K562 (cell line): ENCODE measurements around the gene SLC2A8. TPM values are rescaled to one million over a fixed set of nuclear protein-coding genes. Genes with fewer than 3 reads are reported as not detected.

Source experiments
- DIDO1 ChIP-seq: fragments of 450-650 bp; IDR thresholded peaks from 2 replicates; pipeline ENCODE4 v1.6.1; 2016; ENCODE audit warnings: low read depth, missing biosample characterization, missing genetic modification characterization
- FOXK2 ChIP-seq, 2 experiments: fragments of 450-650 bp; IDR thresholded peaks in 1 of 2; conservative IDR thresholded peaks in 1 of 2; 2 replicates each; pipeline ENCODE4 v1.6.1; 2016; ENCODE audit warnings: low read depth in 2 of 2, mild to moderate bottlenecking in 1 of 2
- HDAC3 ChIP-seq: fragments of 450-650 bp; IDR thresholded peaks from 2 replicates; pipeline ENCODE4 v1.6.1; 2018; ENCODE audit warnings: borderline replicate concordance, mild to moderate bottlenecking, moderate library complexity; ENCODE audit not compliant: partially characterized antibody
- HNRNPL ChIP-seq: fragments of 200-400 bp; formaldehyde crosslinking; IDR thresholded peaks from 2 replicates; pipeline ENCODE4 v1.6.1; 2017; ENCODE audit warnings: low read depth, mild to moderate bottlenecking, low read length
- HNRNPUL1 ChIP-seq: fragments of 200-400 bp; formaldehyde crosslinking; IDR thresholded peaks from 2 replicates; pipeline ENCODE4 v1.6.1; 2017; ENCODE audit warnings: low read length
- KHSRP ChIP-seq: fragments of 450-650 bp; IDR thresholded peaks from 2 replicates; pipeline ENCODE4 v1.6.1; 2017
- KLF13 ChIP-seq: fragments of 450-650 bp; IDR thresholded peaks from 2 replicates; pipeline ENCODE4 v1.6.1; 2016; ENCODE audit warnings: missing genetic modification characterization, low read depth, mild to moderate bottlenecking, missing compliant biosample characterization, moderate library complexity, borderline replicate concordance
- MBD2 ChIP-seq: sonication (generic); IDR thresholded peaks from 2 replicates; pipeline ENCODE4 v1.6.1; 2016; ENCODE audit warnings: low read depth, borderline replicate concordance
- MCM5 ChIP-seq: fragments of 450-650 bp; IDR thresholded peaks from 2 replicates; pipeline ENCODE4 v1.6.1; 2016; ENCODE audit warnings: low read depth
- NR1H2 ChIP-seq: sonication (generic); formaldehyde crosslinking; IDR thresholded peaks from 2 replicates; pipeline ENCODE4 v1.4.0; 2020; ENCODE audit warnings: mild to moderate bottlenecking, missing genetic modification reagents
- PHF8 ChIP-seq: fragments of 200-600 bp; sonication (generic); IDR thresholded peaks from 2 replicates; pipeline ENCODE4 v1.6.1; 2012; ENCODE audit warnings: mixed run types, mild to moderate bottlenecking, inconsistent platforms, low read length, moderate library complexity, borderline replicate concordance
- RBM25 ChIP-seq: fragments of 200-400 bp; formaldehyde crosslinking; IDR thresholded peaks from 2 replicates; pipeline ENCODE4 v1.6.1; 2018; ENCODE audit warnings: low read length, low read depth, moderate library complexity; ENCODE audit not compliant: severe bottlenecking
- SIN3A ChIP-seq, 2 experiments: fragments of 150-350 bp in 1 of 2; IDR thresholded peaks; 2 replicates each; pipeline ENCODE4 v1.6.1; 2011 to 2016; ENCODE audit warnings: borderline replicate concordance in 2 of 2, low read depth in 2 of 2, low read length in 2 of 2, mild to moderate bottlenecking in 2 of 2, moderate library complexity in 2 of 2; ENCODE audit not compliant: control insufficient read depth in 1 of 2
- SLC30A9 ChIP-seq: fragments of 250-450 bp; sonication (Bioruptor Pico); IDR thresholded peaks from 2 replicates; pipeline ENCODE4 v1.8.0; 2022; ENCODE audit warnings: mild to moderate bottlenecking, moderate library complexity
- SMC3 ChIP-seq: conservative IDR thresholded peaks from 2 replicates; pipeline ENCODE4 v1.6.1; 2011; ENCODE audit warnings: low read depth, low read length, improper control_type of control experiment; ENCODE audit not compliant: insufficient read depth
- TSC22D4 ChIP-seq: fragments of 450-650 bp; IDR thresholded peaks from 2 replicates; pipeline ENCODE4 v1.6.1; 2016; ENCODE audit warnings: missing genetic modification characterization, missing biosample characterization, control low read depth
- ZNF197 ChIP-seq: fragments of 200-800 bp; sonication (Bioruptor generic); IDR thresholded peaks from 2 replicates; pipeline ENCODE4 v1.6.1; 2016; ENCODE audit warnings: low read depth, missing genetic modification characterization, missing compliant biosample characterization
- ZNF57 ChIP-seq: fragments of 450-650 bp; formaldehyde crosslinking; IDR thresholded peaks from 2 replicates; pipeline ENCODE4 v1.4.0; 2020; ENCODE audit warnings: mild to moderate bottlenecking, moderate library complexity
- polyA plus RNA-seq, 8 experiments: library from polyadenylated mRNA; depleted of rRNA in 4 of 8; stranded (reverse) in 5 of 8; unstranded in 3 of 8; fragments of >200 nt; fragmentation: Nextera tagmentation in 2 of 8; fragmentation: Illumina TruSeq in 1 of 8; extraction: Ambion mirVana in 2 of 8; extraction: Trizol in 1 of 8; gene quantifications; 2 replicates each; pipeline versions ENCODE4 v1.2.1 to v1.2.3, GENCODE V29; 2011 to 2014; ENCODE audit warnings: inconsistent platforms in 1 of 8, missing spikeins in 1 of 8
- total RNA-seq, 7 experiments: library from RNA; depleted of rRNA in 6 of 7; stranded (reverse); fragments of >200 nt in 6 of 7; fragmentation: Illumina TruSeq in 2 of 7; extraction: Trizol in 2 of 7; gene quantifications; 2 replicates each; pipeline versions ENCODE4 v1.2.1 to v1.2.3, GENCODE V29; 2011 to 2021; ENCODE audit warnings: low replicate concordance in 1 of 7
- TF ChIP-seq, protein P1 (sequence below), 2 experiments: IDR thresholded peaks; 2 replicates each; pipeline ENCODE4 v1.6.1; 2011; ENCODE audit warnings: borderline replicate concordance in 1 of 2, control low read depth in 1 of 2, low read depth in 1 of 2, low read length in 1 of 2, mild to moderate bottlenecking in 1 of 2, mixed read lengths in 1 of 2, moderate library complexity in 1 of 2; ENCODE audit not compliant: insufficient read depth in 1 of 2, insufficient read length in 1 of 2, poor library complexity in 1 of 2, severe bottlenecking in 1 of 2; ENCODE audit errors: extremely low read depth in 1 of 2
- TF ChIP-seq, protein P2 (sequence below): sonication (generic); formaldehyde crosslinking; IDR thresholded peaks from 2 replicates; pipeline ENCODE4 v1.8.1; 2023; ENCODE audit warnings: mild to moderate bottlenecking, missing genetic modification reagents, moderate library complexity
- TF ChIP-seq, protein P3 (sequence below): sonication (generic); formaldehyde crosslinking; IDR thresholded peaks from 2 replicates; pipeline ENCODE4 v1.8.0; 2022; ENCODE audit warnings: mild to moderate bottlenecking, missing genetic modification reagents

SLC2A8 gene
- total and polyA plus RNA-seq, 9 of the 15 experiments (the other 6 are each of a cell fraction or from before 2014, with no cell fraction given) = 0.13 to 12.9 (median 5.2) TPM

DNA sequence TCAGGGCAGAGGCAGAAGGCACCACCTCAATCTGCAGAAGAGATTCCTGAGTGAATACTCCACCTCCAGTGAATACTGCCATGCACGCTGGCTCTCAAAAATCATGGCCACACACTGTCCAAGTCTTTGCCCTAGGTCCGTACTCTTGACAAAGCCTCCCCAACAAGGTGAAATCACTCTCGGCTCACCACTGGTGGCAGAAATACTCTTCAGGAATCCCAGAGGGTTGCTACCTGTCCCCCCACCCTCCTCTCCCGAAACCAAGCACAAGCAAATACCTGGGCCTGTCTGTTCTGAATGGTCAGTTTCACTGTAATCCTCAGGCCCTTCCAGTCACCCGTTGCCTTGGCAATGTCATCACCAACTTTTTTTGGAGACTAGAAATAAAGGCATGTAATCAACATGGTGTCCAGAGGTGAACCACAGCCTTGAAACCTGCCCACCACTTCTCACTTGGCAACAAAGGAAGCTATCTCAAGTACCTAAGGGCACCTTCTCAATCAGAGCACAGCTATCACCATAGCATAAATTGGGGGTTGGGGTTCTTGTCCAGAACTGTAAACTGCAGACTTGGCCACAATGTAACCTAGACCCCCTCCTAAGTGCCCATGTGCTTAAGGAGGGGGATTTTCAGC is 52.5 kb downstream of the SLC2A8 start (continued):
- no peak for TF ChIP-seq RBM25
- TF ChIP-seq DIDO1 (tag) = no peak
- TF ChIP-seq FOXK2 (conservative IDR thresholded peaks at IDR 0.05 in 1 of 2, IDR thresholded peaks at IDR 0.05 in 1 of 2; ENCODE audit: low read depth in 2 of 2) = no peak
- TF ChIP-seq SMC3 = no peak
- TF ChIP-seq, protein P1, sequence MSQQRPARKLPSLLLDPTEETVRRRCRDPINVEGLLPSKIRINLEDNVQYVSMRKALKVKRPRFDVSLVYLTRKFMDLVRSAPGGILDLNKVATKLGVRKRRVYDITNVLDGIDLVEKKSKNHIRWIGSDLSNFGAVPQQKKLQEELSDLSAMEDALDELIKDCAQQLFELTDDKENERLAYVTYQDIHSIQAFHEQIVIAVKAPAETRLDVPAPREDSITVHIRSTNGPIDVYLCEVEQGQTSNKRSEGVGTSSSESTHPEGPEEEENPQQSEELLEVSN (IDR thresholded peaks at IDR 0.05; ENCODE audit: borderline replicate concordance in 1 of 2, extremely low read depth in 1 of 2, insufficient read depth in 1 of 2, insufficient read length in 1 of 2, low read depth in 1 of 2, low read length in 1 of 2, poor library complexity in 1 of 2, severe bottlenecking in 1 of 2) = no peak
- no peak for TF ChIP-seq HDAC3
- no peak for TF ChIP-seq HNRNPL
- TF ChIP-seq NR1H2 (CRISPR knock-in tag) = 0 out of 2 replicates have a peak, but pooled peaks have one; percentile 31
- TF ChIP-seq ZNF197 (CRISPR knock-in tag) = no peak
- peak; percentile 69; the same call in 1 of the 2 replicates for TF ChIP-seq HNRNPUL1
- TF ChIP-seq, protein P2, sequence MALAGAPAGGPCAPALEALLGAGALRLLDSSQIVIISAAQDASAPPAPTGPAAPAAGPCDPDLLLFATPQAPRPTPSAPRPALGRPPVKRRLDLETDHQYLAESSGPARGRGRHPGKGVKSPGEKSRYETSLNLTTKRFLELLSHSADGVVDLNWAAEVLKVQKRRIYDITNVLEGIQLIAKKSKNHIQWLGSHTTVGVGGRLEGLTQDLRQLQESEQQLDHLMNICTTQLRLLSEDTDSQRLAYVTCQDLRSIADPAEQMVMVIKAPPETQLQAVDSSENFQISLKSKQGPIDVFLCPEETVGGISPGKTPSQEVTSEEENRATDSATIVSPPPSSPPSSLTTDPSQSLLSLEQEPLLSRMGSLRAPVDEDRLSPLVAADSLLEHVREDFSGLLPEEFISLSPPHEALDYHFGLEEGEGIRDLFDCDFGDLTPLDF = no peak
- TF ChIP-seq MBD2 = 0 out of 2 replicates have a peak, but pooled peaks have one; percentile 25
- TF ChIP-seq SIN3A (IDR thresholded peaks at IDR 0.05; ENCODE audit: borderline replicate concordance in 2 of 2, control insufficient read depth in 1 of 2, low read depth in 2 of 2, low read length in 2 of 2) = 0 out of 4 replicates have a peak, but pooled peaks of 1 of the 2 experiments have one; percentile 7
- TF ChIP-seq MCM5 = no peak
- TF ChIP-seq PHF8 = no peak
- no peak for TF ChIP-seq ZNF57
- TF ChIP-seq SLC30A9 = no peak
- TF ChIP-seq TSC22D4 (tag) = no peak
- TF ChIP-seq KHSRP = no peak
- TF ChIP-seq, protein P3, sequence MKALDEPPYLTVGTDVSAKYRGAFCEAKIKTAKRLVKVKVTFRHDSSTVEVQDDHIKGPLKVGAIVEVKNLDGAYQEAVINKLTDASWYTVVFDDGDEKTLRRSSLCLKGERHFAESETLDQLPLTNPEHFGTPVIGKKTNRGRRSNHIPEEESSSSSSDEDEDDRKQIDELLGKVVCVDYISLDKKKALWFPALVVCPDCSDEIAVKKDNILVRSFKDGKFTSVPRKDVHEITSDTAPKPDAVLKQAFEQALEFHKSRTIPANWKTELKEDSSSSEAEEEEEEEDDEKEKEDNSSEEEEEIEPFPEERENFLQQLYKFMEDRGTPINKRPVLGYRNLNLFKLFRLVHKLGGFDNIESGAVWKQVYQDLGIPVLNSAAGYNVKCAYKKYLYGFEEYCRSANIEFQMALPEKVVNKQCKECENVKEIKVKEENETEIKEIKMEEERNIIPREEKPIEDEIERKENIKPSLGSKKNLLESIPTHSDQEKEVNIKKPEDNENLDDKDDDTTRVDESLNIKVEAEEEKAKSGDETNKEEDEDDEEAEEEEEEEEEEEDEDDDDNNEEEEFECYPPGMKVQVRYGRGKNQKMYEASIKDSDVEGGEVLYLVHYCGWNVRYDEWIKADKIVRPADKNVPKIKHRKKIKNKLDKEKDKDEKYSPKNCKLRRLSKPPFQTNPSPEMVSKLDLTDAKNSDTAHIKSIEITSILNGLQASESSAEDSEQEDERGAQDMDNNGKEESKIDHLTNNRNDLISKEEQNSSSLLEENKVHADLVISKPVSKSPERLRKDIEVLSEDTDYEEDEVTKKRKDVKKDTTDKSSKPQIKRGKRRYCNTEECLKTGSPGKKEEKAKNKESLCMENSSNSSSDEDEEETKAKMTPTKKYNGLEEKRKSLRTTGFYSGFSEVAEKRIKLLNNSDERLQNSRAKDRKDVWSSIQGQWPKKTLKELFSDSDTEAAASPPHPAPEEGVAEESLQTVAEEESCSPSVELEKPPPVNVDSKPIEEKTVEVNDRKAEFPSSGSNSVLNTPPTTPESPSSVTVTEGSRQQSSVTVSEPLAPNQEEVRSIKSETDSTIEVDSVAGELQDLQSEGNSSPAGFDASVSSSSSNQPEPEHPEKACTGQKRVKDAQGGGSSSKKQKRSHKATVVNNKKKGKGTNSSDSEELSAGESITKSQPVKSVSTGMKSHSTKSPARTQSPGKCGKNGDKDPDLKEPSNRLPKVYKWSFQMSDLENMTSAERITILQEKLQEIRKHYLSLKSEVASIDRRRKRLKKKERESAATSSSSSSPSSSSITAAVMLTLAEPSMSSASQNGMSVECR = peak; percentile 45; the same call in 1 of the 2 replicates
- TF ChIP-seq KLF13 = no peak
